Ammon's horn (tissue), 1 donor: ENCODE data around the gene SOD3.

Experiments
- DNase-seq: peaks from one replicate; pipeline ENCODE4 v3.0.0-alpha.2; 2016; ENCODE audit warnings: low spot score

Gene SOD3

DNA sequence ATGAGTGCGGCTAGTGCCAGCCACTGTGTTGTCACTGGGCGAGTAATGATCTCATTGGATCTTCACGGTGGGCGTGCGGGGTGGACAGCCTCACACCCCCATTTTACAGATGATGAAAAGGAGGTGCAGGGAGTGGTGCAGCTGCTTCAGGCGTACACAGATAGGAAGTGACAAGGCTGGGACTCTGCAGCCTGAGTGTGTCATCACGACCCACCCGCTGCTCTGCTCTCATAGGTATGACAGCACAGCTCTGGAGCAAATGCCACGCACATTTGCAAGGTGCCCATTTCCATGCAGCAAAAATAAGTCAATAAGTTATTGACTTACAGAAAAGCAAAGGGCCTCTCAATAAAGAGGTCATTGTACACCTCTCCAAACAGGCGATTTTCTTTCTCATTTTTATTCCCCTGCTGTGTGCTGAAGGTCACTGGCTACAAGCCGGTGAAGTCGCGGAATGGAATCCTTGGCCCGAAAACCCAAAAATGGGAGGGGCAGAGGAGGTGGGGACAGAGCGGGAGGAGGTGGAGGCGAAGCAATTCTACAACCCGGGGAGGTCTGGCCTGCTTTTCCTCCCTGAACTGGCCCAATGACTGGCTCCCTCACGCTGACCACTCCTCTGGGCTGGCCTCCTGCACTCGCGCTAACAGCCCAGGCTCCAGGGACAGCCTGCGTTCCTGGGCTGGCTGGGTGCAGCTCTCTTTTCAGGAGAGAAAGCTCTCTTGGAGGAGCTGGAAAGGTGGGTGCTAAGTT is at the start of gene SOD3:
Gene SOD3, plus strand, starts transcription at position 658 of the 750 bp plus-strand sequence. CDS start 3,949 bp downstream, outside the sequence.
- peak; percentile 74 for DNase-seq

DNA sequence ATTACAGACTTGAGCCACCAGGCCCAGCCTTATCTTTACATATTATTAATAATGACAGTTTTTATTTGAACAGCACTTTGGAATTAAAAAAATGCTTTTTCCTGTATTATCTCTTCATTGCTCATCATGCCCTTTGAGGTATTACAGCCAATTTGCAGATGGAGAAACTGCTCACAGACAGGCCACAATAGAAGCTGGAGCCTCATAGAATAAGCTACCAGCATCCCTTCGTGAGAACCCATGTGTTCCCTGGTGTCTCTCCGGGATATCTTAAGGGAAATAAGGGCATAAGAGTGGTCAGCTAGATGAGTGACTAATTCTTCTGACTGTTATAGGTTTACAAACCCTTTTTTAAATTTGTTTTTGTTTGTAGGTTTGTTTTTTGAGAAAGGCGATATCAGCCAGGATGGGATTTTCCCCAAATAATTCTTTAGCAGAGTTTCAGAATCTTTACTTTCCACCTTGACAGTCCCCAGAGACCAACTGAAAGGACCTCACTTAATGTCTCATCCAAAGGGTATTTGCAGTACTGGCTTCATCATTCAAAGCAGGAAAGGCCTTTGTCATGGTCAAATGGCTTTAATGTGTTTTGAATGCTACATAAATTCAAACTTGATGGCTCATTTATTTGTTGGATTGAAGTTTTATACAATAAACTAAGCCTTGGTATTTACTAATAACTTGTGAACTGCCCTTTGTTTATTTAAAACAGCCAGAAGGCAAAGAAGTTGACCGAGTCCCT is 48.0 kb upstream of the SOD3 start:
- no peak for DNase-seq

DNA sequence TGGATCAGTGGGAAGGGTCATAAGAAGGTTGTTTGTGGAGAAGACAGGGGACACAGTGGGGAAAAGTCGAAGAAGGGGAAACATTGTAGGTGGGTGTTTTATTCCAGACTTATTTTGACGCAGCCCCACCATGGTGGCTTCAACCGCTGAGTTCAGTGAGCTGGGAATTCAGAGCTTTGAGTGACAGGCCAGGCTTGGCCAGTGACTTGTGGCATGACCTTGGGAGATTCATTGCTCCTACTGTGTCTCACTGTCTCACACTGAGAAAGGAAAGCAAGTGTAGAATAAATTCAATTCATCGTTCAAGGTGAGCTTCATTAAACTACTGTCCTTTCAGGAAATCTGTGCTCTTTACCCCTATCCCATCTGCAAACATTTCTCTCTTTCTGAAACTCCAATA is 47.4 kb upstream of the SOD3 start:
- no peak for DNase-seq

DNA sequence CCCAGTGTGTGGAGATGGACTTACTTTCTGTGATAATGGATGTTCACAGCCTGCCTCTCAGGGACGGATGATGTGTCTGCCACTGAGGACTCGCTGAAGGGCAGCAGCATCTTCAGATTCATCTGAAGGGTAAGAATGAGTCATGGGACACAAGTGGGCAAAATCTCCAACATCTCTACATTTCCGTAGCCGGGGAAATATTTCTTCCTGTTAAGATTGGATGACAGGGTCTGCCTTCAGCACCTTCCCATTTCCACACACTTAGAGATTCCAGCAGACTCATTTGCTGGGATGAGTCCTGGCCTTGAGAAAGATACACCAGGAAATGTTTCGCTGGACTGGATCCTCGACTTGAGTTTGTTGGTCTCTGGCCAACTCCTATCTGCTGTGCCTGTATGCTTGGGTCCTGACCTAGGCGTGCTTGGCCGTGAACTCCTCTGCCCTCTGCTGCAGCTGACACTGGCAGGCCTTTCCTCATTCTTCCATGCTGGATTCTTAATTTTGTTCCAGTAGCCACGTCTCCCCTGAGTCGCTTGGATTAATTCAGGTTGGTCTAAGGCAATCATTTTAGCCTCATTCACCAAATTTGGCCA is 46.5 kb upstream of the SOD3 start:
- no peak for DNase-seq

DNA sequence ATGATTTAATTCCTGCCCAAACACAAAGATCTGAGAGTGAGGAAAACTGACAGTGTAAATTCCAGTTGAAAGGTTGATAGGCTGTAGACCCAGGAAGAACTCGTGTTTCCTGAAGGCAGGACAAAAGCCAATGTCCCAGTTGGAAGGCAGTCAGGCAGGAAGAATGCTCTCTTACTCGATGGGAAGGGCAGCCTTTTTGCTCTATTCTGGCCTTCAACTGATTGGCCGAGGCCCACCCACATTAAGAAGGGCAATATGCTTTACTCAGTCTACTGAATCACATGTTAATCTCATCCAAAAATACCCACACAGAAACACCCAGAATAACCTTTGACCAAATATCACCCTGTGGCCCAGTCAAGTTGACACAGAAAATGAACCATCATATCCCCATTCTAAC is 45.3 kb upstream of the SOD3 start:
- DNase-seq, result no peak

- DNase-seq, result no peak
Measured at GRCh38 chr4:24751926-24752539, 43.3 kb upstream of the SOD3 start.

GRCh38 chr4:24753519-24753918 is 41.9 kb upstream of the SOD3 start:
- no peak for DNase-seq

DNA sequence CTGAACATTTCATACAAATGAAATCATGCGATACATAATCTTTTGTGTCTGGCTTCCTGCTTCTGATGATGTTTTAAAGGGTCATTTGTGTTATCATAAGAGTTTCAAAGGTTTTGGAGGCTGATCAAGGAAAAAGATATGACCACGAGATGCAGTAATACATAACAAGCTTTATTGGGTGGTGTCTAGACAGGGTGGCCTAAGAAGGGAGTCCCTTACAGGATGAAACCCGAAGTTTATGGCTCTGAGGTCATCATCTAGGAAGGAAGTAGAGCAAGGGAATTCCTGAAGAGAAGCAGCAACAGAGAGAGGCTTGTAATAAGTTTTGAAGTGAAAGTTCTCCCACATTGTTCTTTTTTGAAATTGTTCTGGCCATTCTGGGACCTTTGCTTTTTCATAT is 40.8 kb upstream of the SOD3 start:
- no peak for DNase-seq

DNA sequence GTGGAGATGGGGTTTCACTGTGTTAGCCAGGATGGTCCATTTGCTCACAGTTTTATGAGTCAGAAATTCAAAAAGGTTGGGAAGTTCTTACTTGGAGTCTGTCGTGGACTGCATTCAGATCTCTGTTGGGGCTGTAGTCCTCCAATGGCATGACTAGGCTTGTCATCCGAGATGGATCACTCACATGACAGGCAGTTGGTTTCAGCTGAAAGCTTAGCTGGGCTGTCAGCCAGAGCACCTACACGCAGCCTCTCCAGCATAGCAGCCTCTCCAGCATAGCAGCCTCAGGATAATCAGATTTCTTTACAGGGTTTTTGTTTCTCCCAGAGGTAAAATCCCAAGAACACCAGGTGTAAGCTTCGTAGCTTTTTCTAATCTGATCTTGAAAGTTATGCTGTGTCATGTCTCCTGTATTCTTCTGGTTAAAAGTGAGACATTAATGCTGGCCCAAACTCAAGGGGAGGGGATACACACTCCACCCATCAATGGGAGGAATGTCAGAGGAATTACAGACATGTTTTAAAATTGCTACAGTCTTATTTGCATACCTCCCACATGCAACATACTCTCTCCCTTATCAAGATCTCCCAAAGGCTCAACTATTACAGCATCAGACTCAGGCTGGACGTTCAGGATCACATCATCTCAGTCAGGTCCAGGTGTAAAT is 31.6 kb upstream of the SOD3 start:
- DNase-seq, result peak; percentile 15

DNA sequence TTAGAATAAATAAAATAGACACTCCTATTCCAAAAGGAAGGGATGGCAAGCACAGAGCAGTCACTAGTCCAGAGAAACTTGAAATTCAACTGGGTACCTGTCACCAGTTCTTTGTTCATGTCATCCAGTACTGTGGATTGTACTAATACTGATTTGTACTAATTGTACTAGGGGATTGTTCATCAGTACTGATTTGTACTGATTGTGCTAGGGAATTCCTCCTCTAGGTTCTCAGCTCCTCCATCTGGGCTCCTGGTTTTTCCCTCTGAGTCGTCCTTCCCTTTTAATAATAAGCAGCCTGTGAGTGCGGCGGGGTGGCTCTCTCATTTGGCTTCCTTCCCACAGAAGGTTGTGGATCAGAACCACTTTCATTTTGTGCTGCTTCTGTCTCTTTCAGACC is 31.0 kb upstream of the SOD3 start:
- DNase-seq, result no peak

- no peak for DNase-seq
Measured at GRCh38 chr4:24765376-24765988, 29.9 kb upstream of the SOD3 start.

DNA sequence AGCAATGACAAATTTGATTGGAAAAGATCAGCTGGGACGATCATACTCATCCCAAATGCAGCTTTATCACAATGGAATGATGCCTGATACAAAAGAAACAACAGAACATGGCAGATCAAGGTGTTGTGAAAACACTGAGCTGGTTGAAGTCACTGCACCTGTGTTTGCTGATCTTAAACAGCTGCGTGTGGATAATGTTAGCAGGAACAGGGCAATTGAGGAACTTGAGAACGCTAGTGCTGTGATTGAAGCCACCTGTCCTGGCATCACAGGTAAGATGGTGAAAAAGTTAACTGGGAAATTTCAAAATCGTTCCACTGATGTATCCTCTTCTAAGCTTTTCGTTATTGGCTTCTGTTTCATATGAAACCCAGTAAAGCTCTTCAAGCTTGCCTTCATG is 27.4 kb upstream of the SOD3 start:
- DNase-seq, result no peak

GRCh38 chr4:24768604-24769003 is 26.8 kb upstream of the SOD3 start:
- no peak for DNase-seq

- DNase-seq, result no peak
Measured at GRCh38 chr4:24769571-24769970, 25.8 kb upstream of the SOD3 start.

- peak; percentile 8 for DNase-seq
Measured at GRCh38 chr4:24770032-24770584, 25.3 kb upstream of the SOD3 start.

DNA sequence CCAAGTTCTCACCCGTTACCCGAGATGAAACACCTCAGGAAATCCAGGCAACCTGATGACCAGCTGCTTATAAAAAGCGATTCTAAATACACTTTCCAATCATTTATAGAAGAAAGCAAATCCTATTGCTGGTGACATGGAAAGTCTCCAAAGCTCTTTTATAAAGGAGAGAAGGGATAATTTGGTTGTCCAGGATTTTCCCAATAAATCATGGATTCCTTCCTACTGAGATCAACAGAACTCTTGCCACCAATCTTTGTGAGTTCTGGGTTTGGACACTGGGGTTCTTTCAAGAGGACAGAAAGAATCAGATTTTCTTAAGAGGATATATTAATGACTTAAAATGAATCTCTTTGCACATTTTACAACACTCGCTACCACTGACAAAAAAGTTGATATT is 24.7 kb upstream of the SOD3 start:
- DNase-seq, result no peak

DNA sequence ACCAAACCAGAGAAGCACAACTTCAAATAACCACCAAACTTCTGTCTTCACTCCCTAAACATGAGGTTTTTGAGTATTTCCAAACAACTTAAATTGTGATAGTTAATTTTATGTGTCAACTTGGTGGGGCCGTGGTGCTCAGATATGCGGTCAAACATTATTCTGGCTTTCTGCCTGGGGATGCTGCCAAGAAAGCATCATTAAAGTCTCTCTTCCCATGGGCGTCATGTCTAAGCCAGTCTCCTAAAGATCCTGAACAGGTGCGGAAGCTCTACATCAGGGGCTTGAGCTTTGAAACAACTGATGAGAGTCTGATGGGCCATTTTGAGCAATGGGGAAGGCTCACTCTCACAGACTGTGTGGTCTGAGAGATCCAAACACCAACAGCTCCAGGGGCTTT is 24.1 kb upstream of the SOD3 start:
- no peak for DNase-seq

DNA sequence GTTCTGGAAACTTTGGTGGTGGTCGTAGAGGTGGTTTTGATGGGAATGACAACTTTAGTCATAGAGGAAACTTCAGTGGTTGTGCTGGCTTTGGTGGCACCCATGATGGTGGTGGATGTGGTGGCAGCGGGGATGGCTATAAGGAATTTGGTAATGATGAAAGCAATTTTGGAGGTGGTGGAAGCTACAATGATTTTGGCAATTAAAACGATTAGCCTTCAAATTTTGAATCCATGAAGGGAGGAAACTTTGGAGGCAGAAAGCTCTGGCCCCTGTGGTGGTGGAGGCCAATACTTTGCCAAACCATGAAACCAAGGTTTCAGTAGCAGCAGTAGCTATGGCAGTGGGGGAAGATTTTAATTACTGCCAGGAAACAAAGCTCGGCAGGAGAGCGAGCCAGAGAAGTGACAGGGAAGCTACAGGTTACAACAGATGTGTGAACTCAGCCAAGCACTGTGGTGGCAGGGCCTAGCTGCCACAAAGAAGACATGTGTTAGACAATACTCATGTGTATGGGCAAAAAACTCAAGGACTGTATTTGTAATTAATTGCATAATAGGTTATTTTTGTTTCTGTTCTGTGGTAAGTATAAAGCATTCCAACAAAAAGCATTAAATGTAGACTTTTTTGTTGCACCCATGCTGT is 23.2 kb upstream of the SOD3 start:
- DNase-seq, result no peak

- no peak for DNase-seq
Measured at GRCh38 chr4:24772952-24773351, 22.4 kb upstream of the SOD3 start.

GRCh38 chr4:24774452-24774851 is 20.9 kb upstream of the SOD3 start:
- DNase-seq, result no peak

GRCh38 chr4:24775032-24775605 is 20.3 kb upstream of the SOD3 start:
- DNase-seq, result no peak
